K562 (cell line): ENCODE results near the gene LYSMD4. TPM values are rescaled to one million over a fixed set of nuclear protein-coding genes. Genes with fewer than 3 reads are reported as not detected.

Experiments
- EGR1 ChIP-seq: fragments of 450-650 bp; conservative IDR thresholded peaks from 2 replicates; pipeline ENCODE4 v1.6.1; 2017; ENCODE audit warnings: mild to moderate bottlenecking
- polyA plus RNA-seq, 8 experiments: library from polyadenylated mRNA; depleted of rRNA in 4 of 8; stranded (reverse) in 5 of 8; unstranded in 3 of 8; fragments of >200 nt; fragmentation: Nextera tagmentation in 2 of 8; fragmentation: Illumina TruSeq in 1 of 8; extraction: Ambion mirVana in 2 of 8; extraction: Trizol in 1 of 8; gene quantifications; 2 replicates each; pipeline versions ENCODE4 v1.2.1 to v1.2.3, GENCODE V29; 2011 to 2014; ENCODE audit warnings: inconsistent platforms in 1 of 8, missing spikeins in 1 of 8
- total RNA-seq, 7 experiments: library from RNA; depleted of rRNA in 6 of 7; stranded (reverse); fragments of >200 nt in 6 of 7; fragmentation: Illumina TruSeq in 2 of 7; extraction: Trizol in 2 of 7; gene quantifications; 2 replicates each; pipeline versions ENCODE4 v1.2.1 to v1.2.3, GENCODE V29; 2011 to 2021; ENCODE audit warnings: low replicate concordance in 1 of 7
- TF ChIP-seq, protein P1 (sequence below): fragments of 450-650 bp; IDR thresholded peaks from 2 replicates; pipeline ENCODE4 v1.6.1; 2016; ENCODE audit warnings: mild to moderate bottlenecking, moderate library complexity

Gene LYSMD4
- total and polyA plus RNA-seq, 9 of the 15 experiments (the other 6 are each of a cell fraction or from before 2014, with no cell fraction given): 0.46 to 3.1 (median 2.0) TPM

DNA sequence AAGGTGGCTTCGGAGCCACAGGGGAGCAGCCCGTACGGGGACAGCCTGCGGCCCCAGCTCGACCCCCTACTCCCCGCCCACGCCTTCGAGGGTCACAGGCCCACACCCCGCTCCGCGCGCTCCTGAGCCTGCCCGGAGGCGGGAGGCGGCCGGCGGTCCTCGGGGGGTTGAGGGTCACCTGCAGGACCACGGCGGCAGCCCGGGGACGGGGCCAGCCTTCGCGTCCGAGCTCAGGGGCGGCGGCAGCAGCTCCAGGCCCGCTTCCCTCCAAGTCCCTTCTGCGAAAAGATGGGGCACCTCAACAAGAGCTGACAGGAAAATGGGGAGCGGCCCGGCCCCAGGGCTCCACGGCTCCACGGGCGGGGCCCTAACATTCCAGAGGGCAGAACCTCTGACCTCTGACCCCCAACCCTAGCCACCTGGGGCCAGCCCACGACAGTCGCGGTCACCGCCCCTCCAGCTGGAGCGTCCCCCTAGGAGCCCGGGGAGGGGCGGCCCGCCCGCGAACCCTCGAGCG lies 428 bp downstream of the LYSMD4 start (continued):
- TF ChIP-seq, protein P1, sequence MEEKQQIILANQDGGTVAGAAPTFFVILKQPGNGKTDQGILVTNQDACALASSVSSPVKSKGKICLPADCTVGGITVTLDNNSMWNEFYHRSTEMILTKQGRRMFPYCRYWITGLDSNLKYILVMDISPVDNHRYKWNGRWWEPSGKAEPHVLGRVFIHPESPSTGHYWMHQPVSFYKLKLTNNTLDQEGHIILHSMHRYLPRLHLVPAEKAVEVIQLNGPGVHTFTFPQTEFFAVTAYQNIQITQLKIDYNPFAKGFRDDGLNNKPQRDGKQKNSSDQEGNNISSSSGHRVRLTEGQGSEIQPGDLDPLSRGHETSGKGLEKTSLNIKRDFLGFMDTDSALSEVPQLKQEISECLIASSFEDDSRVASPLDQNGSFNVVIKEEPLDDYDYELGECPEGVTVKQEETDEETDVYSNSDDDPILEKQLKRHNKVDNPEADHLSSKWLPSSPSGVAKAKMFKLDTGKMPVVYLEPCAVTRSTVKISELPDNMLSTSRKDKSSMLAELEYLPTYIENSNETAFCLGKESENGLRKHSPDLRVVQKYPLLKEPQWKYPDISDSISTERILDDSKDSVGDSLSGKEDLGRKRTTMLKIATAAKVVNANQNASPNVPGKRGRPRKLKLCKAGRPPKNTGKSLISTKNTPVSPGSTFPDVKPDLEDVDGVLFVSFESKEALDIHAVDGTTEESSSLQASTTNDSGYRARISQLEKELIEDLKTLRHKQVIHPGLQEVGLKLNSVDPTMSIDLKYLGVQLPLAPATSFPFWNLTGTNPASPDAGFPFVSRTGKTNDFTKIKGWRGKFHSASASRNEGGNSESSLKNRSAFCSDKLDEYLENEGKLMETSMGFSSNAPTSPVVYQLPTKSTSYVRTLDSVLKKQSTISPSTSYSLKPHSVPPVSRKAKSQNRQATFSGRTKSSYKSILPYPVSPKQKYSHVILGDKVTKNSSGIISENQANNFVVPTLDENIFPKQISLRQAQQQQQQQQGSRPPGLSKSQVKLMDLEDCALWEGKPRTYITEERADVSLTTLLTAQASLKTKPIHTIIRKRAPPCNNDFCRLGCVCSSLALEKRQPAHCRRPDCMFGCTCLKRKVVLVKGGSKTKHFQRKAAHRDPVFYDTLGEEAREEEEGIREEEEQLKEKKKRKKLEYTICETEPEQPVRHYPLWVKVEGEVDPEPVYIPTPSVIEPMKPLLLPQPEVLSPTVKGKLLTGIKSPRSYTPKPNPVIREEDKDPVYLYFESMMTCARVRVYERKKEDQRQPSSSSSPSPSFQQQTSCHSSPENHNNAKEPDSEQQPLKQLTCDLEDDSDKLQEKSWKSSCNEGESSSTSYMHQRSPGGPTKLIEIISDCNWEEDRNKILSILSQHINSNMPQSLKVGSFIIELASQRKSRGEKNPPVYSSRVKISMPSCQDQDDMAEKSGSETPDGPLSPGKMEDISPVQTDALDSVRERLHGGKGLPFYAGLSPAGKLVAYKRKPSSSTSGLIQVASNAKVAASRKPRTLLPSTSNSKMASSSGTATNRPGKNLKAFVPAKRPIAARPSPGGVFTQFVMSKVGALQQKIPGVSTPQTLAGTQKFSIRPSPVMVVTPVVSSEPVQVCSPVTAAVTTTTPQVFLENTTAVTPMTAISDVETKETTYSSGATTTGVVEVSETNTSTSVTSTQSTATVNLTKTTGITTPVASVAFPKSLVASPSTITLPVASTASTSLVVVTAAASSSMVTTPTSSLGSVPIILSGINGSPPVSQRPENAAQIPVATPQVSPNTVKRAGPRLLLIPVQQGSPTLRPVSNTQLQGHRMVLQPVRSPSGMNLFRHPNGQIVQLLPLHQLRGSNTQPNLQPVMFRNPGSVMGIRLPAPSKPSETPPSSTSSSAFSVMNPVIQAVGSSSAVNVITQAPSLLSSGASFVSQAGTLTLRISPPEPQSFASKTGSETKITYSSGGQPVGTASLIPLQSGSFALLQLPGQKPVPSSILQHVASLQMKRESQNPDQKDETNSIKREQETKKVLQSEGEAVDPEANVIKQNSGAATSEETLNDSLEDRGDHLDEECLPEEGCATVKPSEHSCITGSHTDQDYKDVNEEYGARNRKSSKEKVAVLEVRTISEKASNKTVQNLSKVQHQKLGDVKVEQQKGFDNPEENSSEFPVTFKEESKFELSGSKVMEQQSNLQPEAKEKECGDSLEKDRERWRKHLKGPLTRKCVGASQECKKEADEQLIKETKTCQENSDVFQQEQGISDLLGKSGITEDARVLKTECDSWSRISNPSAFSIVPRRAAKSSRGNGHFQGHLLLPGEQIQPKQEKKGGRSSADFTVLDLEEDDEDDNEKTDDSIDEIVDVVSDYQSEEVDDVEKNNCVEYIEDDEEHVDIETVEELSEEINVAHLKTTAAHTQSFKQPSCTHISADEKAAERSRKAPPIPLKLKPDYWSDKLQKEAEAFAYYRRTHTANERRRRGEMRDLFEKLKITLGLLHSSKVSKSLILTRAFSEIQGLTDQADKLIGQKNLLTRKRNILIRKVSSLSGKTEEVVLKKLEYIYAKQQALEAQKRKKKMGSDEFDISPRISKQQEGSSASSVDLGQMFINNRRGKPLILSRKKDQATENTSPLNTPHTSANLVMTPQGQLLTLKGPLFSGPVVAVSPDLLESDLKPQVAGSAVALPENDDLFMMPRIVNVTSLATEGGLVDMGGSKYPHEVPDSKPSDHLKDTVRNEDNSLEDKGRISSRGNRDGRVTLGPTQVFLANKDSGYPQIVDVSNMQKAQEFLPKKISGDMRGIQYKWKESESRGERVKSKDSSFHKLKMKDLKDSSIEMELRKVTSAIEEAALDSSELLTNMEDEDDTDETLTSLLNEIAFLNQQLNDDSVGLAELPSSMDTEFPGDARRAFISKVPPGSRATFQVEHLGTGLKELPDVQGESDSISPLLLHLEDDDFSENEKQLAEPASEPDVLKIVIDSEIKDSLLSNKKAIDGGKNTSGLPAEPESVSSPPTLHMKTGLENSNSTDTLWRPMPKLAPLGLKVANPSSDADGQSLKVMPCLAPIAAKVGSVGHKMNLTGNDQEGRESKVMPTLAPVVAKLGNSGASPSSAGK: peak; percentile 34; the same call in 1 of the 2 replicates
- TF ChIP-seq EGR1: peak; percentile 47; the same call in 1 of the 2 replicates
- TF ChIP-seq, all 486 proteins: peak for 8
